Activated CD4-positive, alpha-beta memory T cell treated with anti-CD3 and anti-CD28 coated beads for 36 hours (primary cell): ENCODE results near the gene SRMS. TPM values are rescaled to one million over a fixed set of nuclear protein-coding genes. Genes with fewer than 3 reads are reported as not detected.

Experiments used
- CTCF ChIA-PET: fragments of 350-600 bp; sonication (Branson Sonifier 250); formaldehyde crosslinking; loops from one replicate; lab custom pipeline; 2021; ENCODE audit warnings: antibody characterized with exemption, inconsistent platforms; lab: Charles Lee
- POLR2A ChIA-PET: fragments of 350-600 bp; sonication (Branson Sonifier 250); formaldehyde crosslinking; loops from one replicate; lab custom pipeline; 2021; ENCODE audit warnings: antibody characterized with exemption; lab: Charles Lee
- DNase-seq: peaks from one replicate; pipeline ENCODE4 v3.0.0-alpha.2; 2020
- H3K27ac Mint-ChIP-seq: one replicate; pipeline ENCODE4 v1.8.0; 2021; ENCODE audit warnings: mixed read lengths
- H3K27me3 Mint-ChIP-seq: one replicate; pipeline ENCODE4 v1.8.0; 2021; ENCODE audit warnings: mixed read lengths
- H3K36me3 Mint-ChIP-seq: one replicate; pipeline ENCODE4 v1.8.0; 2021; ENCODE audit warnings: mixed read lengths
- H3K4me1 Mint-ChIP-seq: one replicate; pipeline ENCODE4 v1.8.0; 2021; ENCODE audit warnings: low read depth, mixed read lengths
- H3K4me3 Mint-ChIP-seq: one replicate; pipeline ENCODE4 v1.8.0; 2021; ENCODE audit warnings: mild to moderate bottlenecking, mixed read lengths
- H3K9me3 Mint-ChIP-seq: one replicate; pipeline ENCODE4 v1.8.0; 2021; ENCODE audit warnings: mixed read lengths
- intact Hi-C: fragments of 100-400 bp; cut with micrococcal nuclease; formaldehyde crosslinking; loops from one replicate; pipeline ENCODE4 v1.15.1; 2023
- total RNA-seq, 2 experiments: library from RNA; stranded (reverse); gene quantifications; one replicate each; pipeline ENCODE4 v1.2.3, GENCODE V29; 2021

SRMS gene
- total RNA-seq, 2 experiments from 2014 or later, result not detected

DNA sequence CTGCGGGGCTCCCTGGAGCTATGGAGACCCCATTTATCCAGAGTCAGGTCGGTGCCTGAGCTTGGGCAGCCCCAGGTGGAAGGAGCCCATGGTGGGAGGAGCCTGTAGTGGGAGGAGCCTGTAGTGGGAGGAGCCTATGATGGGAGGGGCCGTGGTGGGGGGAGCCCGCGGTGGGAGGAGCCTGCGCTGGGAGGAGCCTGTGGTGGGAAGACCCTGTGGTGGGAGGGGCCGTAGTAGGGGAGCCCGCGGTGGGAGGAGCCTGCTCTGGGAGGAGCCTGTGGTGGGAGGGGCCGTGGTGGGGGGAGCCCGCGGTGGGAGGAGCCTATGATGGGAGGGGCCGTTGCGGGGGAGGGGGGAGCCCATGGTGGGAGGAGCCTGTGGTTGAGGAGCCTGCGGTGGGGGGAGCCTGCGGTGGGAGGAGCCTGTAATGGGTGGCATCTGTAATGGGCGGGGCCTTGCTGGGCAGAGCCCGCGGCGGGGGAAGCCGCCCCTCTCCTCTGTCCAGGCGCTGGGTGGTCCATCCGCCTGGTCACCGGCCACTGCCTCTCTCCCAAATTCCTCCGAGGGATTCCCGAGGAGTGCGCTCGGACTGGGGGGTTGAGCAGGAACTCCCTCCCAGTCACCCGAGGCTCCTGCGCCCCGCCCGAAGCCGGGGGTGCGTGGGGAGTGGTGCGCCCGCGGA, 5.8 kb upstream of the SRMS start:
- intact Hi-C loops, result loop anchor here (1.0 to 2.0 kb wide), 3 partner anchors 16 to 81 kb away; partner anchors contain the start of genes PPDPF and PTK6
- H3K27ac Mint-ChIP-seq, result no peak overlapping the region

GRCh38 chr20:63552481-63553249, 5.1 kb upstream of the SRMS start:
- intact Hi-C loops, result loop anchor here (1.0 to 2.0 kb wide), 3 partner anchors 15 to 82 kb away; partner anchors contain the start of genes PPDPF and PTK6
- DNase-seq, result peak; percentile 53
- Mint-ChIP-seq H3K27ac (peak overlapping the region; percentile 49), H3K4me3 (peak overlapping the region; percentile 39), H3K36me3 (no peaks in the 10 kb centered on the region), H3K9me3 (no peaks in the 10 kb centered on the region), H3K4me1 (peaks cover 11% of the 10 kb centered on the region), H3K27me3 (peaks cover 6% of the 10 kb centered on the region)
- POLR2A ChIA-PET, result interaction anchor here (1.0 kb wide), 1 partner anchor 31 kb away, joined by 4 read pairs; no protein-coding TSS in a partner anchor
- CTCF ChIA-PET, result interaction anchor here (1.4 kb wide), 1 partner anchor 15 kb away, joined by 10 read pairs; the partner anchor contains the start of gene PTK6

More for the DNA sequence above, 5.8 kb upstream of the SRMS start:
- peak overlapping the region; percentile 39 for H3K4me3 Mint-ChIP-seq
- peak; percentile 94 for DNase-seq
- peaks cover 11% of the 10 kb centered on the region for H3K4me1 Mint-ChIP-seq
- no peaks in the 10 kb centered on the region for H3K36me3 Mint-ChIP-seq
- H3K9me3 Mint-ChIP-seq, result no peaks in the 10 kb centered on the region
- ChIA-PET CTCF (interaction anchor here (1.4 kb wide), 1 partner anchor 16 kb away, joined by 10 read pairs; the partner anchor contains the start of gene PTK6), POLR2A (interaction anchor here (1.0 kb wide), 1 partner anchor 32 kb away, joined by 4 read pairs; no protein-coding TSS in a partner anchor)
- H3K27me3 Mint-ChIP-seq, result peaks cover 6% of the 10 kb centered on the region

GRCh38 chr20:63551068-63551467, 3.5 kb upstream of the SRMS start:
- ChIA-PET CTCF (interaction anchor here (1.9 kb wide), 1 partner anchor 14 kb away, joined by 7 read pairs; the partner anchor contains the start of gene PTK6), POLR2A (interaction anchor here (1.1 kb wide), 1 partner anchor 30 kb away, joined by 3 read pairs; no protein-coding TSS in a partner anchor)
- no peak overlapping the region for H3K4me3 Mint-ChIP-seq
- peaks cover 11% of the 10 kb centered on the region for H3K4me1 Mint-ChIP-seq
- no peak overlapping the region for H3K27ac Mint-ChIP-seq
- no peak for DNase-seq
- intact Hi-C loops, result no loop called here
- H3K36me3 Mint-ChIP-seq, result no peaks in the 10 kb centered on the region
- H3K27me3 Mint-ChIP-seq, result peaks cover 6% of the 10 kb centered on the region
- H3K9me3 Mint-ChIP-seq, result no peaks in the 10 kb centered on the region

- no peak overlapping the region for H3K4me3 Mint-ChIP-seq
- peaks cover 11% of the 10 kb centered on the region for H3K4me1 Mint-ChIP-seq
- ChIA-PET POLR2A (no interaction called here), CTCF (interaction anchor here (1.0 to 1.9 kb wide), 2 partner anchors 11 to 12 kb away, joined by 3 to 7 read pairs; partner anchors contain the start of gene PTK6)
- H3K27me3 Mint-ChIP-seq, result peaks cover 6% of the 10 kb centered on the region
- no peaks in the 10 kb centered on the region for H3K36me3 Mint-ChIP-seq
- H3K27ac Mint-ChIP-seq, result no peak overlapping the region
- intact Hi-C loops, result no loop called here
- H3K9me3 Mint-ChIP-seq, result no peaks in the 10 kb centered on the region
- no peak for DNase-seq
Measured at GRCh38 chr20:63549679-63550282, 2.2 kb upstream of the SRMS start.

DNA sequence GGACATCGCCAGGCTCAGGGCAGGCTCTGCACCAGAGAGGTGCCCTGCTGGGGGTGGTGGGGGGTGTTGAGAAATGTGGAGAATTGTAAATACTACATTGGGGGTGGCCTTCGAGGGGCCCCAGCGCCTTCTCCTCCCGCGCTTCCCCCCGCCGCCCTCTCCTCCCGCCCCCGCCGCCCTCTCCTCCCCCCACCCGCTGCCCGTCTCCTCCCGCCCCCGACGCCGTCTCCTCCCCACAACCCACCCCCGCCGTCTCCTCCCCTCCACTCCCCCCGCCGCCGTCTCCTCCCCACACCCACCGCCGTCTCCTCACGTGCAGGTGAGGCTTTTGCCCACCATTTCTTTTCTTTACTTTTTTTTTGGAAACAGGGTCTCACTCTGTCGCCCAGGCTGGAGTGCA, 1.5 kb upstream of the SRMS start:
- no peak overlapping the region for H3K27ac Mint-ChIP-seq
- peaks cover 6% of the 10 kb centered on the region for H3K27me3 Mint-ChIP-seq
- H3K9me3 Mint-ChIP-seq, result no peaks in the 10 kb centered on the region
- H3K4me3 Mint-ChIP-seq, result no peak overlapping the region
- no peaks in the 10 kb centered on the region for H3K36me3 Mint-ChIP-seq
- intact Hi-C loops, result no loop called here
- POLR2A ChIA-PET, result no interaction called here
- H3K4me1 Mint-ChIP-seq, result peaks cover 11% of the 10 kb centered on the region
- CTCF ChIA-PET, result interaction anchor here (1.0 kb wide), 1 partner anchor 11 kb away, joined by 3 read pairs; no protein-coding TSS in a partner anchor
- no peak for DNase-seq

- Mint-ChIP-seq H3K4me3 (no peak overlapping the region), H3K27ac (no peak overlapping the region), H3K9me3 (no peaks in the 10 kb centered on the region), H3K27me3 (peaks cover 6% of the 10 kb centered on the region), H3K4me1 (peaks cover 11% of the 10 kb centered on the region), H3K36me3 (no peaks in the 10 kb centered on the region)
- POLR2A ChIA-PET, result no interaction called here
- CTCF ChIA-PET, result no interaction called here
- DNase-seq, result no peak
- intact Hi-C loops, result no loop called here
Measured at GRCh38 chr20:63548542-63548941, 993 bp upstream of the SRMS start.

- intact Hi-C loops, result no loop called here
- ChIA-PET POLR2A (no interaction called here), CTCF (interaction anchor here (1.7 kb wide), 1 partner anchor 10 kb away, joined by 5 read pairs; the partner anchor contains the start of gene PTK6)
- no peak overlapping the region for H3K27ac Mint-ChIP-seq
- no peaks in the 10 kb centered on the region for H3K9me3 Mint-ChIP-seq
- H3K4me1 Mint-ChIP-seq, result peaks cover 4% of the 10 kb centered on the region
- no peak for DNase-seq
- peaks cover 6% of the 10 kb centered on the region for H3K27me3 Mint-ChIP-seq
- no peak overlapping the region for H3K4me3 Mint-ChIP-seq
- no peaks in the 10 kb centered on the region for H3K36me3 Mint-ChIP-seq
Measured at GRCh38 chr20:63546956-63547724, 409 bp downstream of the SRMS start.

GRCh38 chr20:63546256-63546955, 1.1 kb downstream of the SRMS start:
- CTCF ChIA-PET, result interaction anchor here (1.7 kb wide), 1 partner anchor 9 kb away, joined by 5 read pairs; the partner anchor contains the start of gene PTK6

DNA sequence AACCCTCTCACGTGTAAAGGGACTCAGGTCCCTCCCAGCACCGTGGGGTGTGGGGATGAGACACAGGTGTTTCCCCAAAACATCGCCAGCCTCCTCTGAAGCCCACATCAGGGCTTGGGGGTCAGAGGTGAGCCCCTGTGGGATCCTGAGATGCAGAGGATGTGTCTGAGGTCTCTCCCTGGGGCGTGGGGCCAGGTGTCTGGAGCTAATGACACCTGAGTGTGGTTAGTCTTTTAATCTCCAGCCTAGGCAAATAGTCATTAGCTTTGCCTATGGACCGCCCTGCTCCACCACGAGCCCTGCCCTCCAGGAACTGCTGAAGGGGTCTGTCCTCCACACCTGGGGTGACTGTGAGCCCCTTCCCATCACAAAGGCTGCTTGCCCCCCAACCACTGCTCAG, 1.7 kb downstream of the SRMS start:
- Mint-ChIP-seq H3K36me3 (no peaks in the 10 kb centered on the region), H3K9me3 (no peaks in the 10 kb centered on the region), H3K4me3 (no peak overlapping the region), H3K4me1 (peaks cover 4% of the 10 kb centered on the region), H3K27ac (no peak overlapping the region), H3K27me3 (peaks cover 6% of the 10 kb centered on the region)
- intact Hi-C loops, result no loop called here
- CTCF ChIA-PET, result interaction anchor here (1.7 kb wide), 1 partner anchor 8 kb away, joined by 5 read pairs; the partner anchor contains the start of gene PTK6
- no peak for DNase-seq
- POLR2A ChIA-PET, result no interaction called here

More at GRCh38 chr20:63546256-63546955, 1.1 kb downstream of the SRMS start:
- Mint-ChIP-seq H3K27me3 (peaks cover 6% of the 10 kb centered on the region), H3K9me3 (no peaks in the 10 kb centered on the region), H3K4me3 (no peak overlapping the region), H3K36me3 (no peaks in the 10 kb centered on the region), H3K27ac (no peak overlapping the region), H3K4me1 (peaks cover 4% of the 10 kb centered on the region)
- intact Hi-C loops, result no loop called here
- no peak for DNase-seq
- POLR2A ChIA-PET, result no interaction called here

DNA sequence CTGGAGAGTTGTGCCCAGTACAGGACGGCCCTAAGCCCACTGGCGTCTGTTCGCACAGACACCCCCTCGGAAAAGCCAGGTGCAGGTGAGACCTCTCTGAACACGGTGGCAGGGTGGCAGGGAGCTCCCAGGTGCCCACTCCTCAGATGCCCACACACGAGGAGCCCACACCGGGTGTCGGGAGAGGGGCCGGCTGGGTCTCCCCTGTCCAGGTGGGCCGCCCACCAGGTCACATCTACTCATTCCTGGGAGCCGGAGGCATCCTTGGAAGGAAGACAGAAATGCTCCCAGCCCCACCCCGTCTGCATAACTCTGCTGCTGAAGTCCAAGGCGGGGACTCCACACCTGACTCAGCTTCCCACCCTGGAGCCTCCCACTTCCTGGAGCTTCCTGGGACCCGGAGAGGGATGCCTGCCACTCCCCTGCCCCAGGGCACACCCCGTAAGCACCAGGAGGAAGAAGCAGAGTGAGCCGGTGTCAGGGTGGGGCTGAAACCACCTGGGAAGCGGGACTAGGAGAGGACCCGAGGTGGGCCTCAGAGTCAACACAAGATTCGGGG, 2.5 kb downstream of the SRMS start:
- Mint-ChIP-seq H3K4me3 (no peak overlapping the region), H3K27me3 (peaks cover 4% of the 10 kb centered on the region), H3K4me1 (peaks cover 6% of the 10 kb centered on the region), H3K27ac (no peak overlapping the region), H3K36me3 (no peaks in the 10 kb centered on the region), H3K9me3 (no peaks in the 10 kb centered on the region)
- DNase-seq, result no peak
- CTCF ChIA-PET, result no interaction called here
- intact Hi-C loops, result no loop called here
- POLR2A ChIA-PET, result no interaction called here
